Measurements from ENCODE around the gene LDB1.

The LDB1 gene

DNA sequence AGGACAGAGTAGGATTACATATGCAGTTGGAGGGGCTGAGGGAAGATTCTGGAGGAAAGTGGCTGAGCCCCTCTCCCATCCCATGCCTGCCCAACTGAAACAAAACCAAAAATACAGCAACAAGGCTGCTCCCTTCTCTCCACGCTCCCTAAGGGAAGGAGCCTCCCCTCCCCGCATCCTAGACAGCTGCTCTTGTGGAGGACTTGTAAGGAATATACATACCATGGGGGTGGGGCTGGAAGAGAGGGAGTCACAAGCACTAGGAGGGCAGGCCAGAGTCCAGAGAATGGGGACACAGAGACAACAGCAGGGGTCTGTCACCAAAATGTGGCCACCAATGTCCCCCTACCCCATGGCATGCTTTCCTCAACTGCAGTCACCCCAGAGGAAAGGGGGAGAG, 13.2 kb downstream of the LDB1 start:
- no peaks in the 10 kb centered on the region for H3F3A ChIP-seq (ENCODE audit: control insufficient read depth, insufficient read depth)
- peaks cover 9% of the 10 kb centered on the region for H3K79me2 ChIP-seq (ENCODE audit: control insufficient read depth, low read length)
- H3K9me3 ChIP-seq (ENCODE audit: control insufficient read depth, insufficient read depth, low read length) = no peaks in the 10 kb centered on the region
- TF ChIP-seq EZH2phosphoT487 (IDR thresholded peaks at IDR 0.05; ENCODE audit: borderline replicate concordance, low read length) = no peak
- TF ChIP-seq, protein P1, sequence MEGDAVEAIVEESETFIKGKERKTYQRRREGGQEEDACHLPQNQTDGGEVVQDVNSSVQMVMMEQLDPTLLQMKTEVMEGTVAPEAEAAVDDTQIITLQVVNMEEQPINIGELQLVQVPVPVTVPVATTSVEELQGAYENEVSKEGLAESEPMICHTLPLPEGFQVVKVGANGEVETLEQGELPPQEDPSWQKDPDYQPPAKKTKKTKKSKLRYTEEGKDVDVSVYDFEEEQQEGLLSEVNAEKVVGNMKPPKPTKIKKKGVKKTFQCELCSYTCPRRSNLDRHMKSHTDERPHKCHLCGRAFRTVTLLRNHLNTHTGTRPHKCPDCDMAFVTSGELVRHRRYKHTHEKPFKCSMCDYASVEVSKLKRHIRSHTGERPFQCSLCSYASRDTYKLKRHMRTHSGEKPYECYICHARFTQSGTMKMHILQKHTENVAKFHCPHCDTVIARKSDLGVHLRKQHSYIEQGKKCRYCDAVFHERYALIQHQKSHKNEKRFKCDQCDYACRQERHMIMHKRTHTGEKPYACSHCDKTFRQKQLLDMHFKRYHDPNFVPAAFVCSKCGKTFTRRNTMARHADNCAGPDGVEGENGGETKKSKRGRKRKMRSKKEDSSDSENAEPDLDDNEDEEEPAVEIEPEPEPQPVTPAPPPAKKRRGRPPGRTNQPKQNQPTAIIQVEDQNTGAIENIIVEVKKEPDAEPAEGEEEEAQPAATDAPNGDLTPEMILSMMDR (IDR thresholded peaks at IDR 0.05; ENCODE audit: low read depth, low read length, poor library complexity, severe bottlenecking) = no peak
- H3K4me1 ChIP-seq (ENCODE audit: control insufficient read depth, low read length) = no peaks in the 10 kb centered on the region
- H3K4me3 ChIP-seq (ENCODE audit: low read length) = no peak overlapping the region
- H3K9me2 ChIP-seq (replicated peaks; ENCODE audit: control insufficient read depth, low read length) = no peaks in the 10 kb centered on the region
- no peak overlapping the region for H3K27ac ChIP-seq (ENCODE audit: low read depth, low read length)
- H3K36me3 ChIP-seq (ENCODE audit: control insufficient read depth, low read length) = peaks cover 54% of the 10 kb centered on the region
- H3K27me3 ChIP-seq (ENCODE audit: control insufficient read depth, low read length) = no peaks in the 10 kb centered on the region
- H3K4me2 ChIP-seq (ENCODE audit: low read length) = no peak overlapping the region
- H4K20me1 ChIP-seq (ENCODE audit: control insufficient read depth, insufficient read depth, low read depth, low read length) = peaks cover 4% of the 10 kb centered on the region

DNA sequence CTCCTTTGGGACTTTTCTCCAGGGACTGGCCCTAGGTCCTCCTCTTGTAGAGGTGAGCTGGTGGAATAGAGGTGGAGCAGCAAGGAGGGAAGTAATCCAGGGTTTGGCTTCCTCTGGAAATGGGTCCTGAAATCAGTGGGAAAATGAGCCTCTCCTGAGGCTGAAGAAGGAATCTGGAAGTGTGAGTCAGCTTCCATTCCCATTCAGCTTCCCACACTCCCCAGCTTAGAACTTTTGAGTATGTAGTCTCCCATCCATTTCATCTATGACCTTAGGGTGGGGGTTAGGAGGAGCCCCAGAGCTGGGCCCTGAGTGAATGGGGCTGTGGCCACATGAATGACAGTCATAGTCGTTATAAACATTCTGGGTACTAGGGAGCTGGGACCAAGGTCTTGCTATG, 17.7 kb downstream of the LDB1 start:
- TF ChIP-seq EZH2phosphoT487 (IDR thresholded peaks at IDR 0.05; ENCODE audit: borderline replicate concordance, low read length) = no peak
- TF ChIP-seq, protein P1 (IDR thresholded peaks at IDR 0.05; ENCODE audit: low read depth, low read length, poor library complexity, severe bottlenecking) = no peak
- Histone ChIP-seq H3K9me2 (replicated peaks; ENCODE audit: control insufficient read depth, low read length) (no peaks in the 10 kb centered on the region), H3K27ac (ENCODE audit: low read depth, low read length) (no peak overlapping the region), H3K27me3 (ENCODE audit: control insufficient read depth, low read length) (no peaks in the 10 kb centered on the region), H3K4me2 (ENCODE audit: low read length) (no peak overlapping the region), H3K4me3 (ENCODE audit: low read length) (no peak overlapping the region), H3K4me1 (ENCODE audit: control insufficient read depth, low read length) (no peaks in the 10 kb centered on the region), H3F3A (ENCODE audit: control insufficient read depth, insufficient read depth) (no peaks in the 10 kb centered on the region), H4K20me1 (ENCODE audit: control insufficient read depth, insufficient read depth, low read depth, low read length) (no peaks in the 10 kb centered on the region), H3K79me2 (ENCODE audit: control insufficient read depth, low read length) (no peaks in the 10 kb centered on the region), H3K36me3 (ENCODE audit: control insufficient read depth, low read length) (peaks cover 15% of the 10 kb centered on the region), H3K9me3 (ENCODE audit: control insufficient read depth, insufficient read depth, low read length) (no peaks in the 10 kb centered on the region)

DNA sequence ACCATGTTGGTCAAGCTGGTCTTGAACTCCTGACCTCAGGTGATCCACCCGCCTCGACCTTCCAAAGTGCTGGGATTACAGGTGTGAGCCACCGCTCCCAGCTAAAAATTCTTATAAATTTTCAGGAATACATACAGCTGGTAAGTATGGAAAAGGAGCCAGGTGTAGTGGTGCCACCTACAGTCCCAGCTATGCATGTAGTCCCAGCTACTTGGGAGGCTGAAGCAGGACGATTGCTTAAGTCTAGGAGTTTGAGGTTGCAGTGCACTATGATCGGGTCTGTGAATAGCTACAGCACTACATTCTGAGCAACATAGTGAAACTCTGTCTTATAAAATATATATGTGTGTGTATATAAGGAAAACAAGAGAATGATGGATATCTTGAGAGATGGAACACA, 19.0 kb downstream of the LDB1 start:
- TF ChIP-seq, protein P1 (IDR thresholded peaks at IDR 0.05; ENCODE audit: low read depth, low read length, poor library complexity, severe bottlenecking) = no peak
- no peak for TF ChIP-seq EZH2phosphoT487 (IDR thresholded peaks at IDR 0.05; ENCODE audit: borderline replicate concordance, low read length)
- no peak overlapping the region for H3K27ac ChIP-seq (ENCODE audit: low read depth, low read length)
- H3K36me3 ChIP-seq (ENCODE audit: control insufficient read depth, low read length) = peaks cover 7% of the 10 kb centered on the region
- H4K20me1 ChIP-seq (ENCODE audit: control insufficient read depth, insufficient read depth, low read depth, low read length) = no peaks in the 10 kb centered on the region
- no peaks in the 10 kb centered on the region for H3K9me2 ChIP-seq (replicated peaks; ENCODE audit: control insufficient read depth, low read length)
- H3K79me2 ChIP-seq (ENCODE audit: control insufficient read depth, low read length) = no peaks in the 10 kb centered on the region
- H3K9me3 ChIP-seq (ENCODE audit: control insufficient read depth, insufficient read depth, low read length) = no peaks in the 10 kb centered on the region
- H3F3A ChIP-seq (ENCODE audit: control insufficient read depth, insufficient read depth) = no peaks in the 10 kb centered on the region
- H3K27me3 ChIP-seq (ENCODE audit: control insufficient read depth, low read length) = no peaks in the 10 kb centered on the region
- H3K4me2 ChIP-seq (ENCODE audit: low read length) = no peak overlapping the region
- H3K4me3 ChIP-seq (ENCODE audit: low read length) = no peak overlapping the region
- no peaks in the 10 kb centered on the region for H3K4me1 ChIP-seq (ENCODE audit: control insufficient read depth, low read length)

DNA sequence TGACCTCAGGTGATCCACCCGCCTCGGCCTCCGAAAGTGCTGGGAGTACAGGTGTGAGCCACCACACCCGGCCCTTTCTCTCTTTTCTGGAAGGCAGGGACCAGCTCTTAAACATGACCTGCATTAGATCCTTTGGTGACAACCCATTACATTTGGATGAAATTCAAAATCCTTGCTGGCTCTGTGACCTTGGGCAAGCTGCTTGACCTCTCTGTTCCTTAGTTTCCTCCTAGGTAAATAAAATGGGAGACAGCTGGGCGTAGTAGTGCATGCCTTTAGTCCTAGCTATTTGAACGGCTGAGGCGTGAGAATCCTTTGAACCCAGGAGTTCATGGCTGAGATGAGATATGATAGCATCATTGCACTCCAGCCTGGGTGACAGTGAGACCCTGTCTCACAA, 23.7 kb downstream of the LDB1 start:
- H3K36me3 ChIP-seq (ENCODE audit: control insufficient read depth, low read length) = no peaks in the 10 kb centered on the region
- H3K9me3 ChIP-seq (ENCODE audit: control insufficient read depth, insufficient read depth, low read length) = no peaks in the 10 kb centered on the region
- no peak overlapping the region for H3K4me2 ChIP-seq (ENCODE audit: low read length)
- no peaks in the 10 kb centered on the region for H3K27me3 ChIP-seq (ENCODE audit: control insufficient read depth, low read length)
- no peaks in the 10 kb centered on the region for H4K20me1 ChIP-seq (ENCODE audit: control insufficient read depth, insufficient read depth, low read depth, low read length)
- H3F3A ChIP-seq (ENCODE audit: control insufficient read depth, insufficient read depth) = no peaks in the 10 kb centered on the region
- no peak overlapping the region for H3K4me3 ChIP-seq (ENCODE audit: low read length)
- TF ChIP-seq, protein P1 (IDR thresholded peaks at IDR 0.05; ENCODE audit: low read depth, low read length, poor library complexity, severe bottlenecking) = no peak
- TF ChIP-seq EZH2phosphoT487 (IDR thresholded peaks at IDR 0.05; ENCODE audit: borderline replicate concordance, low read length) = no peak
- H3K27ac ChIP-seq (ENCODE audit: low read depth, low read length) = no peak overlapping the region
- no peaks in the 10 kb centered on the region for H3K9me2 ChIP-seq (replicated peaks; ENCODE audit: control insufficient read depth, low read length)
- no peaks in the 10 kb centered on the region for H3K4me1 ChIP-seq (ENCODE audit: control insufficient read depth, low read length)
- H3K79me2 ChIP-seq (ENCODE audit: control insufficient read depth, low read length) = no peaks in the 10 kb centered on the region
